Embryonic facial prominence (tissue), 1 donor: ENCODE results near the gene PRKAA2.

ENCODE experiments used
- DNase-seq: peaks from one replicate; pipeline ENCODE4 v3.0.0-alpha.2; 2016; ENCODE audit errors: extremely low spot score

PRKAA2 gene

GRCh38 chr1:56713112-56713511 is 68.0 kb downstream of the PRKAA2 start:
- no peak for DNase-seq

- no peak for DNase-seq
These were observed 70.0 kb downstream of the PRKAA2 start for GRCh38 chr1:56715156-56715555.

GRCh38 chr1:56719171-56719570 is 74.1 kb downstream of the PRKAA2 start:
- no peak for DNase-seq

GRCh38 chr1:56726706-56727105 is 81.6 kb downstream of the PRKAA2 start:
- no peak for DNase-seq

- no peak for DNase-seq
These were observed 83.8 kb downstream of the PRKAA2 start for GRCh38 chr1:56728964-56729363.

DNA sequence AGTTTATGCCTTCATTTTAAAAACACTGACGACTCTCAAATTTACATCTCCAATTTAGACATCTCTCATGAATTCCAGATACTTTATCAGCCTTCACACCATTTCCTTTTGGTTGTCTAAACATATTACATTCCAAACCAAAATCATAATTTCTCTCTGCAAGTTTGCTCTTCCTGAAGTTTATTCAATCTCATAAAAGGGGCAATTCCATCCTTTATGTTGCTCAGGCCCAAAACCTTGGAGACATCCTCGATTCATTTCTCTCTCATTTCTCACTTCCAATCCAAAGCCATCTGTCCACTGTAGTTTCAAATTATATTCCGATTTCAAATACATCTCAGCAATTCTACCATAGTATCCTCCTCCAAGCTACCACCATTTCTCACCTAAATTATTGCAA is 100.1 kb downstream of the PRKAA2 start:
- no peak for DNase-seq

GRCh38 chr1:56754708-56755479 is 109.8 kb downstream of the PRKAA2 start:
- no peak for DNase-seq

GRCh38 chr1:56755911-56756310 is 110.8 kb downstream of the PRKAA2 start:
- DNase-seq = no peak

DNA sequence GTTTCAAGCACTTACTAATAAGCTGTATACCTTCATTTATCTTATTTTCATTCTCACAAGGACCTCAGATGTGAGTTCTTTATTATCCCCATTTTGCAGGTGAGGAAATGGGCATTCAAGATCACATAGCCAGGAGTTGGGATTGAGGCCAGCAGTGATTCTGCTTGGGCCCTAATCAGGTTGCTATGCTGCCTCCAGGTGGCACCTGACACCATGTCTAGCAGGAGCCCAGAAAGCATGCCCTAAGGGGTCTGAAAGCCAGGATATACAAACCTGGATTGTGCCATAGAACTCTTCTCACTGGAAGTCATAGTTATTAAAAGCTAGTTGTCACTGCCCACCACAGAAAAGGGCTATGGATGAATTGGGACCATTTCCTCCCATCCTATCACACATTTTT is 113.0 kb downstream of the PRKAA2 start:
- no peak for DNase-seq

DNA sequence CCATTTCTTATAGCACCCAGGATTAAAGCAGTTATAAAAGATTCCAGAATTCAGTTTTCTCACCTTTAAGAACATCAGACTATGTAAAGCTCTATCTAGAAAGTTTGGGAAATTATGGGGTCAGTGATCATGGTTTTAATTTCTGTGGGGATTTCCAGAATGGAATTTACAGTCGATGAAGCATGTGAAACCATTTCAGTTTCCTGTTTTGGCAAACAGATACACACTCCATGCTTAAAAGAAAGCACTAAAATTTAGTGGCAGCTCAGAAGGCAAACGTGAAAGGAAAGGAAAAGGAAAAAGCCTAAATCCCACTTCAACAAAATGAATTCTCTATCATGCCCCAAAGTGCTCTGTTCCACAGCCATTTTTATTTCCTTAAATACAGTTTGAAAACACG is 113.7 kb downstream of the PRKAA2 start:
- no peak for DNase-seq
